ENCODE measurements around the gene FILIP1. TPM values are rescaled to one million over a fixed set of nuclear protein-coding genes. Genes with fewer than 3 reads are reported as not detected.
"Not testable (repeated sequence)": the region's sequence is repeated elsewhere in the genome, so short reads cannot be mapped to it uniquely, and the experiment has no call there.

The FILIP1 gene
- polyA plus RNA-seq, 2 of the 4 experiments (the other 2 are of a cell fraction): 2.3 to 15.6 TPM

DNA sequence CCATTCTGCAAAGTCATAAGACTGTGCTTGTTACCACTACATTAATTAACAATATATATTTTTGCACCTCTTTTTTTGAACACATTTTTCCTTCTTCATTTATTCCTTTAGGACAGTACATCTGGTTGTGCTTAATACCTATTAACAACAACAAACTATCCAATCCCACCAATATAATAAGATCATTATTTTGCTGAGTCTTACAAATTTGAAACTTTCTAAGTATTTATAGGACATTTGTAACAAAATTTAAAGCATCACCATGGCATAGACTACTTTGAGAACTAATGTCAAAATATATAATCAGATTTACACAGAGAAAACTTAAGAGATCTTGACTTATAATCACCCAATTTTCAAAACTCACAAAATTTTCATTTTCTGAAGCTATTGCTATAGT, 47.9 kb downstream of the FILIP1 start:
- no peak for FAIRE-seq
- DNase-seq (ENCODE audit: low read depth in 1 of 2, low spot score in 1 of 2): no peak
- H3K4me3 ChIP-seq: no peak overlapping the region
- no peaks in the 10 kb centered on the region for H3K9me3 ChIP-seq
- ChIA-PET POLR2A (no interaction called here), CTCF (interaction anchor here (2.3 kb wide), 1 partner anchor 78 kb away, joined by 8 read pairs; no protein-coding TSS in a partner anchor)
- no peak overlapping the region for H3K4me2 ChIP-seq
- ATAC-seq: no peak
- no peak overlapping the region for H3K27ac ChIP-seq
- peaks cover 21% of the 10 kb centered on the region for H3K4me1 ChIP-seq
- no peak for TF ChIP-seq MYC (IDR thresholded peaks at IDR 0.05; ENCODE audit: borderline replicate concordance, low read length)
- peak; percentile 75 for TF ChIP-seq MAFK (IDR thresholded peaks at IDR 0.05; ENCODE audit: partially characterized antibody)
- no peak for TF ChIP-seq ZSCAN20 (CRISPR knock-in tag; IDR thresholded peaks at IDR 0.05)
- no peak for TF ChIP-seq KDM1A (IDR thresholded peaks at IDR 0.05; ENCODE audit: low read depth)
- TF ChIP-seq PHF8 (IDR thresholded peaks at IDR 0.05; ENCODE audit: borderline replicate concordance, low read depth): no peak
- no peak for TF ChIP-seq HOXB5 (CRISPR knock-in tag; IDR thresholded peaks at IDR 0.05)
- TF ChIP-seq CTCF (IDR thresholded peaks at IDR 0.05): no peak
- TF ChIP-seq EHF (CRISPR knock-in tag; IDR thresholded peaks at IDR 0.05): no peak

GRCh38 chr6:75444899-75445298, 48.7 kb downstream of the FILIP1 start:
- POLR2A ChIA-PET: no interaction called here
- DNase-seq (ENCODE audit: low read depth in 1 of 2, low spot score in 1 of 2): no peak
- 69% methylated on average over 2 of the region's 2 CpGs for WGBS (ENCODE audit: missing lambda C conversion rate)
- H3K4me2 ChIP-seq: no peak overlapping the region
- H3K9me3 ChIP-seq: no peaks in the 10 kb centered on the region
- TF ChIP-seq EHMT2 (IDR thresholded peaks at IDR 0.05; ENCODE audit: low read depth): no peak
- TF ChIP-seq NFE2L2 (conservative IDR thresholded peaks at IDR 0.05; ENCODE audit: low read length): no peak
- TF ChIP-seq HDAC2 (IDR thresholded peaks at IDR 0.05): no peak
- TF ChIP-seq CBX2 (IDR thresholded peaks at IDR 0.05; ENCODE audit: borderline replicate concordance, low read depth): no peak
- no peak for TF ChIP-seq HES2 (IDR thresholded peaks at IDR 0.05)
- no peak for TF ChIP-seq KDM5A (IDR thresholded peaks at IDR 0.05)
- TF ChIP-seq NR3C1 (IDR thresholded peaks at IDR 0.05): no peak
- no peak for TF ChIP-seq CEBPB (IDR thresholded peaks at IDR 0.05)
- TF ChIP-seq POLR2AphosphoS2 (conservative IDR thresholded peaks at IDR 0.05; ENCODE audit: low read length): no peak
- no peak for TF ChIP-seq ZFP36 (IDR thresholded peaks at IDR 0.05; ENCODE audit: borderline replicate concordance, partially characterized antibody)
- TF ChIP-seq RARB (CRISPR knock-in tag; IDR thresholded peaks at IDR 0.05): no peak
- no peak for TF ChIP-seq KDM1A (IDR thresholded peaks at IDR 0.05; ENCODE audit: low read depth)
- no peak for TF ChIP-seq POLR2A (IDR thresholded peaks at IDR 0.05; ENCODE audit: low read length)
- TF ChIP-seq ZC3H11A (IDR thresholded peaks at IDR 0.05): no peak
- no peak for TF ChIP-seq HMGXB4 (CRISPR knock-in tag; IDR thresholded peaks at IDR 0.05; ENCODE audit: borderline replicate concordance)
- no peak for TF ChIP-seq REST (IDR thresholded peaks at IDR 0.05)
- TF ChIP-seq, protein P1, sequence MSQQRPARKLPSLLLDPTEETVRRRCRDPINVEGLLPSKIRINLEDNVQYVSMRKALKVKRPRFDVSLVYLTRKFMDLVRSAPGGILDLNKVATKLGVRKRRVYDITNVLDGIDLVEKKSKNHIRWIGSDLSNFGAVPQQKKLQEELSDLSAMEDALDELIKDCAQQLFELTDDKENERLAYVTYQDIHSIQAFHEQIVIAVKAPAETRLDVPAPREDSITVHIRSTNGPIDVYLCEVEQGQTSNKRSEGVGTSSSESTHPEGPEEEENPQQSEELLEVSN (IDR thresholded peaks at IDR 0.05; ENCODE audit: borderline replicate concordance, low read depth): no peak
- TF ChIP-seq SREBF2 (IDR thresholded peaks at IDR 0.05): no peak
- no peak for ATAC-seq
- FAIRE-seq: no peak
- CTCF ChIA-PET: interaction anchor here (0.6 kb wide), 1 partner anchor 100 kb away, joined by 3 read pairs; no protein-coding TSS in a partner anchor
- H3K4me1 ChIP-seq: peaks cover 20% of the 10 kb centered on the region
- H3K4me3 ChIP-seq: no peak overlapping the region
- H3K27ac ChIP-seq: peak overlapping the region in 1 of 2 experiments; percentile 63; a peak in 3 of 6 replicates

GRCh38 chr6:75441883-75442282, 51.7 kb downstream of the FILIP1 start:
- H3K27ac ChIP-seq; ATAC-seq; H3K4me2 ChIP-seq; H3K9me3 ChIP-seq; H3K4me3 ChIP-seq; FAIRE-seq; DNase-seq (ENCODE audit: low read depth in 1 of 2, low spot score in 1 of 2); POLR2A ChIA-PET; CTCF ChIA-PET: not testable (repeated sequence)
- no CpG with 5 or more reads among the region's 29 CpGs for WGBS (ENCODE audit: missing lambda C conversion rate)
- peaks cover 33% of the 10 kb centered on the region for H3K4me1 ChIP-seq

- FAIRE-seq; DNase-seq (ENCODE audit: low read depth in 1 of 2, low spot score in 1 of 2); CTCF ChIA-PET; H3K4me2 ChIP-seq; H3K9me3 ChIP-seq; POLR2A ChIA-PET; H3K4me3 ChIP-seq; ATAC-seq; H3K27ac ChIP-seq: not testable (repeated sequence)
- H3K4me1 ChIP-seq: peaks cover 35% of the 10 kb centered on the region
- WGBS (ENCODE audit: missing lambda C conversion rate): no CpG with 5 or more reads among the region's 33 CpGs
Measured at GRCh38 chr6:75441479-75441878, 52.1 kb downstream of the FILIP1 start.

Measured in A549 (cell line).